GM23338 (cell line): ENCODE data around the gene FBXO39. TPM values are rescaled to one million over a fixed set of nuclear protein-coding genes. Genes with fewer than 3 reads are reported as not detected.

Experiments used
- ATAC-seq: fragments of 200-7000 bp; cut with Tn5 transposase; 3 replicates; pipeline ENCODE4 v1.9.1; 2020
- DNase-seq: peaks from one replicate; pipeline ENCODE4 v3.0.0-alpha.2; 2015; ENCODE audit warnings: low spot score
- H2AFZ ChIP-seq: fragments of 200-600 bp; sonication (generic); 2 replicates; pipeline ENCODE4 v1.8.0; 2016; ENCODE audit warnings: antibody characterized with exemption, mild to moderate bottlenecking, moderate library complexity
- H3F3A ChIP-seq: fragments of 200-600 bp; sonication (generic); replicated peaks from 2 replicates; pipeline ENCODE4 v1.8.0; 2017; ENCODE audit warnings: antibody characterized with exemption, mixed run types, low read depth
- H3K27ac ChIP-seq: fragments of 200-600 bp; sonication (generic); 2 replicates; pipeline ENCODE4 v1.6.1; 2016; ENCODE audit warnings: low read depth
- H3K27me3 ChIP-seq: fragments of 200-600 bp; sonication (generic); 2 replicates; pipeline ENCODE4 v1.8.0; 2016; ENCODE audit warnings: mild to moderate bottlenecking, mixed run types, moderate library complexity; ENCODE audit not compliant: insufficient read depth
- H3K36me3 ChIP-seq: fragments of 200-600 bp; sonication (generic); 2 replicates; pipeline ENCODE4 v1.8.0; 2016; ENCODE audit warnings: mild to moderate bottlenecking; ENCODE audit not compliant: insufficient read depth
- H3K4me1 ChIP-seq: fragments of 200-600 bp; sonication (generic); 2 replicates; pipeline ENCODE4 v1.8.0; 2016; ENCODE audit warnings: mild to moderate bottlenecking, moderate library complexity; ENCODE audit not compliant: insufficient read depth
- H3K4me2 ChIP-seq: fragments of 200-600 bp; sonication (generic); 2 replicates; pipeline ENCODE4 v1.7.1; 2017; ENCODE audit warnings: mixed run types
- H3K4me3 ChIP-seq: fragments of 200-600 bp; sonication (generic); 2 replicates; pipeline ENCODE4 v1.6.1; 2016; ENCODE audit warnings: mixed run types
- H3K79me2 ChIP-seq: fragments of 200-600 bp; sonication (generic); replicated peaks from 2 replicates; pipeline ENCODE4 v1.8.0; 2017; ENCODE audit warnings: mild to moderate bottlenecking; ENCODE audit not compliant: insufficient read depth
- H3K9me2 ChIP-seq: fragments of 200-600 bp; sonication (generic); 2 replicates; pipeline ENCODE4 v1.8.0; 2017; ENCODE audit not compliant: insufficient read depth
- H4K20me1 ChIP-seq: fragments of 200-600 bp; sonication (generic); replicated peaks from 2 replicates; pipeline ENCODE4 v1.8.0; 2017; ENCODE audit warnings: mild to moderate bottlenecking; ENCODE audit not compliant: insufficient read depth
- H3K27ac Mint-ChIP-seq: 2 replicates; pipeline ENCODE4 v1.8.0; 2020; ENCODE audit warnings: inconsistent platforms, mild to moderate bottlenecking, moderate library complexity, mixed read lengths
- H3K27me3 Mint-ChIP-seq: 3 replicates; pipeline ENCODE4 v1.8.0; 2022; ENCODE audit warnings: low read depth, mild to moderate bottlenecking, moderate library complexity, mixed read lengths, inconsistent platforms; ENCODE audit not compliant: insufficient read depth, poor library complexity
- H3K36me3 Mint-ChIP-seq: 3 replicates; pipeline ENCODE4 v1.8.0; 2021; ENCODE audit warnings: low read depth, mild to moderate bottlenecking, inconsistent platforms, moderate library complexity, mixed read lengths
- H3K4me1 Mint-ChIP-seq: 3 replicates; pipeline ENCODE4 v1.8.0; 2020; ENCODE audit warnings: mild to moderate bottlenecking, inconsistent platforms, mixed read lengths
- H3K4me3 Mint-ChIP-seq: 3 replicates; pipeline ENCODE4 v1.8.0; 2021; ENCODE audit warnings: moderate library complexity, mild to moderate bottlenecking, inconsistent platforms, mixed read lengths
- H3K9me3 Mint-ChIP-seq: 3 replicates; pipeline ENCODE4 v1.8.0; 2020; ENCODE audit warnings: moderate library complexity, mild to moderate bottlenecking, inconsistent platforms, mixed read lengths
- NANOG ChIP-seq: IDR thresholded peaks from 2 replicates; pipeline ENCODE4 v1.6.1; 2016; ENCODE audit warnings: antibody characterized with exemption, borderline replicate concordance
- POLR2AphosphoS5 ChIP-seq: IDR thresholded peaks from 2 replicates; pipeline ENCODE4 v1.6.1; 2016; ENCODE audit warnings: antibody characterized with exemption, low read depth
- STAT1 ChIP-seq: IDR thresholded peaks from one replicate; pipeline ENCODE4 v1.6.1; 2016; ENCODE audit warnings: antibody characterized with exemption; ENCODE audit not compliant: unreplicated experiment
- polyA plus RNA-seq: library from polyadenylated mRNA; unstranded; fragments of >200 nt; fragmentation: Nextera tagmentation; extraction: Ambion mirVana; gene quantifications from 2 replicates; pipeline ENCODE4 v1.2.1, GENCODE V29; 2016
- total RNA-seq: library from RNA; depleted of rRNA; stranded (reverse); fragments of >200 nt; shearing (Covaris generic); gene quantifications from 2 replicates; pipeline ENCODE4 v1.2.3, GENCODE V29; 2014
- TF ChIP-seq, protein P1 (sequence below): IDR thresholded peaks from 2 replicates; pipeline ENCODE4 v1.6.1; 2016; ENCODE audit warnings: antibody characterized with exemption
- TF ChIP-seq, protein P2 (sequence below): fragments of 250-450 bp; sonication (Bioruptor Pico); IDR thresholded peaks from 2 replicates; pipeline ENCODE4 v1.5.0; 2020; ENCODE audit warnings: mild to moderate bottlenecking, moderate library complexity
- TF ChIP-seq, protein P3 (sequence below): IDR thresholded peaks from one replicate; pipeline ENCODE4 v1.6.1; 2018; ENCODE audit warnings: antibody characterized with exemption; ENCODE audit not compliant: unreplicated experiment

Gene FBXO39
- total and polyA plus RNA-seq, 2 experiments from 2014 or later = not detected

DNA sequence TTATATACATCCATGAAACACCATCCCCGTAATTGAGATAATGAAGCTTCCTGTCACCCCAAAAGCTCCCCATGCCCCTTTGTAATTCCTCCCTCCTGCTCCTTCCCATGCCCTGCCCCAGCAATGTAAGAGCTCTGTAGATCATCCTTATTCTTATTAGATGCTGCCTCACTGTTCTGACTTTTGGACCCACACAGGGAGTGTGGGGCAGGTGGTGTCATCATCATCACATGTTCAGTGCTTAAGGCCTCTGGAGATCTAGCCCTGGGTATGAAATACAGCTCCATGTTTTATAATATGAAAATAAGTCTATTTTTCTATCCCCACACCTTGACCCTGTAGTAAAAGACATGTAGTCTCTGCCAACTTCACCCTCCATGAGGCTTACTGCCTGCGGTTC lies 18.3 kb upstream of the FBXO39 start (continued):
- TF ChIP-seq, protein P1, sequence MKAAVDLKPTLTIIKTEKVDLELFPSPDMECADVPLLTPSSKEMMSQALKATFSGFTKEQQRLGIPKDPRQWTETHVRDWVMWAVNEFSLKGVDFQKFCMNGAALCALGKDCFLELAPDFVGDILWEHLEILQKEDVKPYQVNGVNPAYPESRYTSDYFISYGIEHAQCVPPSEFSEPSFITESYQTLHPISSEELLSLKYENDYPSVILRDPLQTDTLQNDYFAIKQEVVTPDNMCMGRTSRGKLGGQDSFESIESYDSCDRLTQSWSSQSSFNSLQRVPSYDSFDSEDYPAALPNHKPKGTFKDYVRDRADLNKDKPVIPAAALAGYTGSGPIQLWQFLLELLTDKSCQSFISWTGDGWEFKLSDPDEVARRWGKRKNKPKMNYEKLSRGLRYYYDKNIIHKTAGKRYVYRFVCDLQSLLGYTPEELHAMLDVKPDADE = no peak
- TF ChIP-seq STAT1 (no peak), NANOG (no peak)
- TF ChIP-seq, protein P2, sequence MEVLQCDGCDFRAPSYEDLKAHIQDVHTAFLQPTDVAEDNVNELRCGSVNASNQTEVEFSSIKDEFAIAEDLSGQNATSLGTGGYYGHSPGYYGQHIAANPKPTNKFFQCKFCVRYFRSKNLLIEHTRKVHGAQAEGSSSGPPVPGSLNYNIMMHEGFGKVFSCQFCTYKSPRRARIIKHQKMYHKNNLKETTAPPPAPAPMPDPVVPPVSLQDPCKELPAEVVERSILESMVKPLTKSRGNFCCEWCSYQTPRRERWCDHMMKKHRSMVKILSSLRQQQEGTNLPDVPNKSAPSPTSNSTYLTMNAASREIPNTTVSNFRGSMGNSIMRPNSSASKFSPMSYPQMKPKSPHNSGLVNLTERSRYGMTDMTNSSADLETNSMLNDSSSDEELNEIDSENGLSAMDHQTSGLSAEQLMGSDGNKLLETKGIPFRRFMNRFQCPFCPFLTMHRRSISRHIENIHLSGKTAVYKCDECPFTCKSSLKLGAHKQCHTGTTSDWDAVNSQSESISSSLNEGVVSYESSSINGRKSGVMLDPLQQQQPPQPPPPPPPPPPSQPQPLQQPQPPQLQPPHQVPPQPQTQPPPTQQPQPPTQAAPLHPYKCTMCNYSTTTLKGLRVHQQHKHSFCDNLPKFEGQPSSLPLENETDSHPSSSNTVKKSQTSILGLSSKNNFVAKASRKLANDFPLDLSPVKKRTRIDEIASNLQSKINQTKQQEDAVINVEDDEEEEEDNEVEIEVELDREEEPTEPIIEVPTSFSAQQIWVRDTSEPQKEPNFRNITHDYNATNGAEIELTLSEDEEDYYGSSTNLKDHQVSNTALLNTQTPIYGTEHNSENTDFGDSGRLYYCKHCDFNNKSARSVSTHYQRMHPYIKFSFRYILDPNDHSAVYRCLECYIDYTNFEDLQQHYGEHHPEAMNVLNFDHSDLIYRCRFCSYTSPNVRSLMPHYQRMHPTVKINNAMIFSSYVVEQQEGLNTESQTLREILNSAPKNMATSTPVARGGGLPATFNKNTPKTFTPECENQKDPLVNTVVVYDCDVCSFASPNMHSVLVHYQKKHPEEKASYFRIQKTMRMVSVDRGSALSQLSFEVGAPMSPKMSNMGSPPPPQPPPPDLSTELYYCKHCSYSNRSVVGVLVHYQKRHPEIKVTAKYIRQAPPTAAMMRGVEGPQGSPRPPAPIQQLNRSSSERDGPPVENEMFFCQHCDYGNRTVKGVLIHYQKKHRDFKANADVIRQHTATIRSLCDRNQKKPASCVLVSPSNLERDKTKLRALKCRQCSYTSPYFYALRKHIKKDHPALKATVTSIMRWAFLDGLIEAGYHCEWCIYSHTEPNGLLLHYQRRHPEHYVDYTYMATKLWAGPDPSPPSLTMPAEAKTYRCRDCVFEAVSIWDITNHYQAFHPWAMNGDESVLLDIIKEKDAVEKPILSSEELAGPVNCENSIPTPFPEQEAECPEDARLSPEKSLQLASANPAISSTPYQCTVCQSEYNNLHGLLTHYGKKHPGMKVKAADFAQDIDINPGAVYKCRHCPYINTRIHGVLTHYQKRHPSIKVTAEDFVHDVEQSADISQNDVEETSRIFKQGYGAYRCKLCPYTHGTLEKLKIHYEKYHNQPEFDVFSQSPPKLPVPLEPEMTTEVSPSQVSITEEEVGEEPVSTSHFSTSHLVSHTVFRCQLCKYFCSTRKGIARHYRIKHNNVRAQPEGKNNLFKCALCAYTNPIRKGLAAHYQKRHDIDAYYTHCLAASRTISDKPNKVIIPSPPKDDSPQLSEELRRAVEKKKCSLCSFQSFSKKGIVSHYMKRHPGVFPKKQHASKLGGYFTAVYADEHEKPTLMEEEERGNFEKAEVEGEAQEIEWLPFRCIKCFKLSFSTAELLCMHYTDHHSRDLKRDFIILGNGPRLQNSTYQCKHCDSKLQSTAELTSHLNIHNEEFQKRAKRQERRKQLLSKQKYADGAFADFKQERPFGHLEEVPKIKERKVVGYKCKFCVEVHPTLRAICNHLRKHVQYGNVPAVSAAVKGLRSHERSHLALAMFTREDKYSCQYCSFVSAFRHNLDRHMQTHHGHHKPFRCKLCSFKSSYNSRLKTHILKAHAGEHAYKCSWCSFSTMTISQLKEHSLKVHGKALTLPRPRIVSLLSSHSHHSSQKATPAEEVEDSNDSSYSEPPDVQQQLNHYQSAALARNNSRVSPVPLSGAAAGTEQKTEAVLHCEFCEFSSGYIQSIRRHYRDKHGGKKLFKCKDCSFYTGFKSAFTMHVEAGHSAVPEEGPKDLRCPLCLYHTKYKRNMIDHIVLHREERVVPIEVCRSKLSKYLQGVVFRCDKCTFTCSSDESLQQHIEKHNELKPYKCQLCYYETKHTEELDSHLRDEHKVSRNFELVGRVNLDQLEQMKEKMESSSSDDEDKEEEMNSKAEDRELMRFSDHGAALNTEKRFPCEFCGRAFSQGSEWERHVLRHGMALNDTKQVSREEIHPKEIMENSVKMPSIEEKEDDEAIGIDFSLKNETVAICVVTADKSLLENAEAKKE (CRISPR knock-in tag) = no peak

DNA sequence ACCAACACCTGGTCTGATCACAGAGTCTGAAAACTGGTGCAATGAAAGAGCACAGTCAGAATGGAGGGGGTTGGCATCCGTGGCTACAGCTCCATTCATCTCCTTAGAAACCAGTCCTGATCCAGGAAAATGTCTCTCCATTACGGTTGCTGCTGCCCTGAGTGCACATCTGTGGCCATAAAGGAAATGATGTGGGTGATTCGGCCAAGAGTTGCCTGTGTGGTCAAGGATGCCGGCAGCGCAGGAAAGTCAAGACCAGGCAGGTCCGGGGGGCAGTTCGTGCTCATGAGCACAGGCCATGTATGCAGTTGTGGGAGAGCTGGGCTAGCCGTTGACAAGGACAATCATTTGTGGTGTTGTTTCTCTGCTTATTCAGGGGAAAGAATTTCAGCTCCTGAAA lies 14.2 kb upstream of the FBXO39 start:
- Histone ChIP-seq H3K4me2 (no peak overlapping the region), H2AFZ (no peak overlapping the region), H3K27ac (no peak overlapping the region), H3F3A (no peaks in the 10 kb centered on the region), H3K27me3 (no peaks in the 10 kb centered on the region), H3K4me3 (no peak overlapping the region), H3K79me2 (no peaks in the 10 kb centered on the region), H3K9me2 (no peaks in the 10 kb centered on the region; the same call in 1 of the 2 replicates), H4K20me1 (no peaks in the 10 kb centered on the region), H3K36me3 (no peaks in the 10 kb centered on the region), H3K4me1 (0 out of 2 replicates have a peak, but pooled peaks cover 4% of the 10 kb centered on the region)
- Mint-ChIP-seq H3K9me3 (0 out of 3 replicates have a peak, but pooled peaks cover 4% of the 10 kb centered on the region), H3K36me3 (no peaks in the 10 kb centered on the region), H3K27ac (no peak overlapping the region), H3K4me1 (peaks cover 6% of the 10 kb centered on the region; the same call in 2 of the 3 replicates), H3K4me3 (no peak overlapping the region), H3K27me3 (peaks cover 14% of the 10 kb centered on the region)
- ATAC-seq = no peak
- no peak for DNase-seq
- TF ChIP-seq, protein P3, sequence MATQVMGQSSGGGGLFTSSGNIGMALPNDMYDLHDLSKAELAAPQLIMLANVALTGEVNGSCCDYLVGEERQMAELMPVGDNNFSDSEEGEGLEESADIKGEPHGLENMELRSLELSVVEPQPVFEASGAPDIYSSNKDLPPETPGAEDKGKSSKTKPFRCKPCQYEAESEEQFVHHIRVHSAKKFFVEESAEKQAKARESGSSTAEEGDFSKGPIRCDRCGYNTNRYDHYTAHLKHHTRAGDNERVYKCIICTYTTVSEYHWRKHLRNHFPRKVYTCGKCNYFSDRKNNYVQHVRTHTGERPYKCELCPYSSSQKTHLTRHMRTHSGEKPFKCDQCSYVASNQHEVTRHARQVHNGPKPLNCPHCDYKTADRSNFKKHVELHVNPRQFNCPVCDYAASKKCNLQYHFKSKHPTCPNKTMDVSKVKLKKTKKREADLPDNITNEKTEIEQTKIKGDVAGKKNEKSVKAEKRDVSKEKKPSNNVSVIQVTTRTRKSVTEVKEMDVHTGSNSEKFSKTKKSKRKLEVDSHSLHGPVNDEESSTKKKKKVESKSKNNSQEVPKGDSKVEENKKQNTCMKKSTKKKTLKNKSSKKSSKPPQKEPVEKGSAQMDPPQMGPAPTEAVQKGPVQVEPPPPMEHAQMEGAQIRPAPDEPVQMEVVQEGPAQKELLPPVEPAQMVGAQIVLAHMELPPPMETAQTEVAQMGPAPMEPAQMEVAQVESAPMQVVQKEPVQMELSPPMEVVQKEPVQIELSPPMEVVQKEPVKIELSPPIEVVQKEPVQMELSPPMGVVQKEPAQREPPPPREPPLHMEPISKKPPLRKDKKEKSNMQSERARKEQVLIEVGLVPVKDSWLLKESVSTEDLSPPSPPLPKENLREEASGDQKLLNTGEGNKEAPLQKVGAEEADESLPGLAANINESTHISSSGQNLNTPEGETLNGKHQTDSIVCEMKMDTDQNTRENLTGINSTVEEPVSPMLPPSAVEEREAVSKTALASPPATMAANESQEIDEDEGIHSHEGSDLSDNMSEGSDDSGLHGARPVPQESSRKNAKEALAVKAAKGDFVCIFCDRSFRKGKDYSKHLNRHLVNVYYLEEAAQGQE = no peak
- no peak for TF ChIP-seq POLR2AphosphoS5
- no peak for TF ChIP-seq NANOG
